ENCODE results near the gene SLC35F1. TPM values are rescaled to one million over a fixed set of nuclear protein-coding genes. Genes with fewer than 3 reads are reported as not detected.

The SLC35F1 gene
- total and polyA plus RNA-seq, 2 donors (not counting 1 experiment from before 2014, with no cell fraction given), result not detected

DNA sequence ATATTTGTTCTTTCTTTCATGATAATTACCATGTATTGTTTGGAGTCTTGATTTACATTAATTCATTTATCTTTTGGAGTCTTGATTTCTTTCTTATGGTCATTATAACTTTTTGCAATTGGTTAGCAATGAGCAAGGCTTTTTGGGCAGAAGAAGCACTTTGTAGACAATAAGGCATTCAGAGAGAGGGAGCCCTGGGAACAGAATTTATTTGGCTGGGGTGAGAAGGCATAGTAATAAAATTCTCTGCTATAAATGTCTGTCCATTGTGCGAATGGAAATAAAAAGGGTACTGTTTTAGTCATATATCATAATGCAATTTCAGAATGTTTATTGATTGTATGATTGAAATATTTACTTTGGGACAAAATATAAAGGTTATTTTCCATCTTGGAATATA is 147.0 kb downstream of the SLC35F1 start:
- no peaks in the 10 kb centered on the region for H3K36me3 ChIP-seq (replicated peaks in 1 of 2; ENCODE audit: control extremely low read depth in 1 of 2, control insufficient read depth in 1 of 2, extremely low read depth in 1 of 2, insufficient read depth in 2 of 2, low read length in 1 of 2)
- H3K79me2 ChIP-seq (ENCODE audit: control insufficient read depth, insufficient read depth, low read length), result no peaks in the 10 kb centered on the region
- Mint-ChIP-seq H3K4me1 (no peaks in the 10 kb centered on the region), H3K9me3 (ENCODE audit: insufficient read depth) (no peaks in the 10 kb centered on the region), H3K27me3 (no peaks in the 10 kb centered on the region), H3K27ac (no peak overlapping the region), H3K4me3 (no peak overlapping the region)
- no peak overlapping the region for H3K27ac ChIP-seq (ENCODE audit: low read length in 2 of 2)
- TF ChIP-seq, protein P1, sequence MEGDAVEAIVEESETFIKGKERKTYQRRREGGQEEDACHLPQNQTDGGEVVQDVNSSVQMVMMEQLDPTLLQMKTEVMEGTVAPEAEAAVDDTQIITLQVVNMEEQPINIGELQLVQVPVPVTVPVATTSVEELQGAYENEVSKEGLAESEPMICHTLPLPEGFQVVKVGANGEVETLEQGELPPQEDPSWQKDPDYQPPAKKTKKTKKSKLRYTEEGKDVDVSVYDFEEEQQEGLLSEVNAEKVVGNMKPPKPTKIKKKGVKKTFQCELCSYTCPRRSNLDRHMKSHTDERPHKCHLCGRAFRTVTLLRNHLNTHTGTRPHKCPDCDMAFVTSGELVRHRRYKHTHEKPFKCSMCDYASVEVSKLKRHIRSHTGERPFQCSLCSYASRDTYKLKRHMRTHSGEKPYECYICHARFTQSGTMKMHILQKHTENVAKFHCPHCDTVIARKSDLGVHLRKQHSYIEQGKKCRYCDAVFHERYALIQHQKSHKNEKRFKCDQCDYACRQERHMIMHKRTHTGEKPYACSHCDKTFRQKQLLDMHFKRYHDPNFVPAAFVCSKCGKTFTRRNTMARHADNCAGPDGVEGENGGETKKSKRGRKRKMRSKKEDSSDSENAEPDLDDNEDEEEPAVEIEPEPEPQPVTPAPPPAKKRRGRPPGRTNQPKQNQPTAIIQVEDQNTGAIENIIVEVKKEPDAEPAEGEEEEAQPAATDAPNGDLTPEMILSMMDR (IDR thresholded peaks at IDR 0.05), result no peak
- H2AFZ ChIP-seq (ENCODE audit: insufficient read depth, low read depth, low read length, poor library complexity, severe bottlenecking), result no peak overlapping the region
- no peak overlapping the region for H3K4me2 ChIP-seq (replicated peaks; ENCODE audit: low read depth, low read length, poor library complexity, severe bottlenecking)
- H3K27me3 ChIP-seq (replicated peaks in 1 of 4; ENCODE audit: control extremely low read depth in 1 of 4, control insufficient read depth in 3 of 4, insufficient read depth in 4 of 4, low read length in 3 of 4), result no peaks in the 10 kb centered on the region
- H3K4me1 ChIP-seq (ENCODE audit: control insufficient read depth in 2 of 2, insufficient read depth in 2 of 2, low read length in 2 of 2), result no peaks in the 10 kb centered on the region
- intact Hi-C loops (cut with micrococcal nuclease), result no loop called here
- ChIA-PET CTCF (no interaction called here), POLR2A (no interaction called here)
- H3K4me3 ChIP-seq (ENCODE audit: control extremely low read depth in 1 of 5, extremely low read depth in 1 of 5, insufficient read depth in 1 of 5, low read depth in 2 of 5, low read length in 4 of 5), result no peak overlapping the region
- no peaks in the 10 kb centered on the region for H3K9me3 ChIP-seq (ENCODE audit: control extremely low read depth in 1 of 3, control insufficient read depth in 2 of 3, insufficient read depth in 1 of 3, low read length in 2 of 3)
- H4K20me1 ChIP-seq (ENCODE audit: control insufficient read depth, insufficient read depth, low read length, poor library complexity, severe bottlenecking), result no peaks in the 10 kb centered on the region
- H3K9ac ChIP-seq (ENCODE audit: low read length), result no peak overlapping the region
- no peak for DNase-seq
- no CpG with 5 or more reads among the region's 1 CpG for WGBS (ENCODE audit: insufficient coverage)
- ATAC-seq (ENCODE audit: low read depth), result no peak

DNA sequence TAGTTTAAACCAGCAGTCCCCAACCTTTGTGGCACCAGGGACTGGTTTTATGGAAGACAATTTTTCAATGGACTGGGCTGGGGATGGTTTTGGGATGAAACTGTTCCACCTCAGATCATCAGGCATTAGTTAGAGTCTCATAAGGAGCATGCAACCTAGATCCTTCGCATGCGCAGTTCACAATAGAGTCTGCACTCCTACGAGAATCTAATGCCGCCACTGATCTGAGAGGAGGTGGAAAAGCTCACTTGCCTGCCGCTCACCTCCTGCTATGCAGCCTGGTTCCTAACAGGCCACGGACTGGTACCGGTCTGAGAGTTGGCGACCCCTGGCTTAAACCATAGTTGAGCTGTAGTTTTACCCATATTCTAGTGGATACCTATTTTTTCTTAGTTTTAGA is 154.6 kb downstream of the SLC35F1 start:
- H3K27me3 Mint-ChIP-seq, result no peaks in the 10 kb centered on the region

More for the DNA sequence above, 154.6 kb downstream of the SLC35F1 start:
- no peak for TF ChIP-seq EZH2 (IDR thresholded peaks at IDR 0.05; ENCODE audit: borderline replicate concordance, insufficient read depth, low read depth, low read length, poor library complexity, severe bottlenecking)
- no peak overlapping the region for H3K27ac ChIP-seq (ENCODE audit: low read length in 2 of 2)
- H4K20me1 ChIP-seq (ENCODE audit: control insufficient read depth, insufficient read depth, low read length, poor library complexity, severe bottlenecking), result no peaks in the 10 kb centered on the region
- CTCF ChIA-PET, result no interaction called here
- WGBS (ENCODE audit: insufficient coverage), result 92% methylated on average over 5 of the region's 8 CpGs
- no peaks in the 10 kb centered on the region for H3K9me3 ChIP-seq (ENCODE audit: control extremely low read depth in 1 of 3, control insufficient read depth in 2 of 3, insufficient read depth in 1 of 3, low read length in 2 of 3)
- no peak overlapping the region for H3K4me3 Mint-ChIP-seq
- no peaks in the 10 kb centered on the region for H3K79me2 ChIP-seq (ENCODE audit: control insufficient read depth, insufficient read depth, low read length)
- no peaks in the 10 kb centered on the region for H3K36me3 ChIP-seq (replicated peaks in 1 of 2; ENCODE audit: control extremely low read depth in 1 of 2, control insufficient read depth in 1 of 2, extremely low read depth in 1 of 2, insufficient read depth in 2 of 2, low read length in 1 of 2)
- H3K4me3 ChIP-seq (ENCODE audit: control extremely low read depth in 1 of 5, extremely low read depth in 1 of 5, insufficient read depth in 1 of 5, low read depth in 2 of 5, low read length in 4 of 5), result no peak overlapping the region
- H3K4me2 ChIP-seq (replicated peaks; ENCODE audit: low read depth, low read length, poor library complexity, severe bottlenecking), result no peak overlapping the region
- no peak overlapping the region for H3K27ac Mint-ChIP-seq
- no peak for ATAC-seq (ENCODE audit: low read depth)
- no peak overlapping the region for H3K9ac ChIP-seq (ENCODE audit: low read length)
- no peaks in the 10 kb centered on the region for H3K27me3 ChIP-seq (replicated peaks in 1 of 4; ENCODE audit: control extremely low read depth in 1 of 4, control insufficient read depth in 3 of 4, insufficient read depth in 4 of 4, low read length in 3 of 4)
- no peaks in the 10 kb centered on the region for H3K4me1 Mint-ChIP-seq
- POLR2A ChIA-PET, result no interaction called here
- DNase-seq, result no peak
- intact Hi-C loops (cut with micrococcal nuclease), result no loop called here
- H3K4me1 ChIP-seq (ENCODE audit: control insufficient read depth in 2 of 2, insufficient read depth in 2 of 2, low read length in 2 of 2), result no peaks in the 10 kb centered on the region
- no peak overlapping the region for H2AFZ ChIP-seq (ENCODE audit: insufficient read depth, low read depth, low read length, poor library complexity, severe bottlenecking)
- H3K9me3 Mint-ChIP-seq (ENCODE audit: insufficient read depth), result no peaks in the 10 kb centered on the region
